Thoracic aorta (tissue), 2 donors: Measurements from ENCODE around the gene PTP4A2. TPM values are rescaled to one million over a fixed set of nuclear protein-coding genes. Genes with fewer than 3 reads are reported as not detected.
"Not testable (repeated sequence)": the region's sequence is repeated elsewhere in the genome, so short reads cannot be mapped to it uniquely, and the experiment has no call there.

ENCODE experiments used
- ATAC-seq: fragments of 150-250 bp; one replicate; pipeline ENCODE4 v1.8.0; 2017; ENCODE audit warnings: low read depth; ENCODE audit not compliant: insufficient number of reproducible peaks, low FRiP score
- DNase-seq: peaks from one replicate; pipeline ENCODE4 v3.0.0-alpha.2; 2020; ENCODE audit warnings: low spot score
- H3K27ac ChIP-seq, 2 donors: fragments of 200-600 bp; sonication (generic); 1 replicate in 1 of 2; 2 replicates in 1 of 2; pipeline ENCODE4 v1.5.1; 2016; ENCODE audit warnings: mild to moderate bottlenecking in 2 of 2, moderate library complexity in 2 of 2
- H3K27me3 ChIP-seq: fragments of 200-600 bp; sonication (generic); replicated peaks from 2 replicates; pipeline ENCODE4 v1.6.0; 2016; ENCODE audit warnings: mild to moderate bottlenecking; ENCODE audit not compliant: insufficient read depth
- H3K36me3 ChIP-seq: fragments of 200-600 bp; sonication (generic); one replicate; pipeline ENCODE4 v1.5.1; 2016
- H3K4me1 ChIP-seq, 2 donors: fragments of 200-600 bp; sonication (generic); 1 replicate in 1 of 2; 2 replicates in 1 of 2; pipeline versions ENCODE4 v1.5.1 to v1.6.0; 2016; ENCODE audit warnings: low read depth in 2 of 2, mild to moderate bottlenecking in 1 of 2; ENCODE audit not compliant: control insufficient read depth in 1 of 2
- H3K4me3 ChIP-seq: fragments of 200-600 bp; sonication (generic); 2 replicates; pipeline ENCODE4 v1.5.1; 2016; ENCODE audit warnings: mild to moderate bottlenecking
- H3K9me3 ChIP-seq: fragments of 200-600 bp; sonication (generic); 2 replicates; pipeline ENCODE4 v1.5.1; 2016
- CTCF ChIP-seq: fragments of 200-600 bp; sonication (generic); IDR thresholded peaks from one replicate; pipeline ENCODE4 v1.5.1; 2019; ENCODE audit warnings: antibody characterized with exemption
- total RNA-seq, 2 donors: library from RNA; depleted of rRNA; stranded (reverse); fragments of >200 nt; gene quantifications; one replicate each; pipeline versions ENCODE4 v1.1.0 to v1.2.3, GENCODE V29; 2016

Gene PTP4A2
- total RNA-seq, 2 donors from 2014 or later: 104 to 237 TPM

- no peaks in the 10 kb centered on the region for H3K9me3 ChIP-seq
- TF ChIP-seq CTCF: no peak
- DNase-seq: peak; percentile 60
Observed at GRCh38 chr1:31944205-31945089, 6.3 kb upstream of the PTP4A2 start.

GRCh38 chr1:31943546-31944184 lies 5.5 kb upstream of the PTP4A2 start:
- peaks cover 12 to 29% of the 10 kb centered on the region in 2 donors for H3K4me1 ChIP-seq

More at GRCh38 chr1:31944205-31945089, 6.3 kb upstream of the PTP4A2 start:
- Histone ChIP-seq H3K36me3 (no peaks in the 10 kb centered on the region), H3K4me3 (peak overlapping the region; percentile 81), H3K27me3 (no peaks in the 10 kb centered on the region), H3K4me1 (peaks cover 8 to 26% of the 10 kb centered on the region in 2 donors), H3K27ac (peak overlapping the region; percentile 96 to 99)
- ATAC-seq: peak; percentile 88

GRCh38 chr1:31942061-31942460 lies 3.9 kb upstream of the PTP4A2 start:
- H3K4me3 ChIP-seq, ATAC-seq, H3K27ac ChIP-seq, H3K36me3 ChIP-seq, H3K27me3 ChIP-seq, DNase-seq, H3K9me3 ChIP-seq: not testable (repeated sequence)
- peaks cover 13 to 32% of the 10 kb centered on the region in 2 donors for H3K4me1 ChIP-seq

More at GRCh38 chr1:31943546-31944184, 5.5 kb upstream of the PTP4A2 start:
- Histone ChIP-seq H3K27me3 (no peaks in the 10 kb centered on the region), H3K36me3 (no peaks in the 10 kb centered on the region), H3K9me3 (no peaks in the 10 kb centered on the region), H3K4me3 (peak overlapping the region; percentile 81), H3K27ac (peak overlapping the region; percentile 96 to 99)
- ATAC-seq: no peak
- DNase-seq: no peak
- no peak for TF ChIP-seq CTCF

GRCh38 chr1:31939484-31940329 lies 1.5 kb upstream of the PTP4A2 start:
- H3K27me3 ChIP-seq: no peaks in the 10 kb centered on the region
- no peak for TF ChIP-seq CTCF
- no peak for ATAC-seq
- H3K4me1 ChIP-seq: peaks cover 23 to 51% of the 10 kb centered on the region in 2 donors
- DNase-seq: no peak
- H3K36me3 ChIP-seq: no peaks in the 10 kb centered on the region
- H3K9me3 ChIP-seq: no peaks in the 10 kb centered on the region
- H3K4me3 ChIP-seq: no peak overlapping the region
- H3K27ac ChIP-seq: peak overlapping the region in 1 of 2 donors; percentile 16

GRCh38 chr1:31937300-31938183 lies 626 bp downstream of the PTP4A2 start:
- no peaks in the 10 kb centered on the region for H3K9me3 ChIP-seq
- peak; percentile 61 for ATAC-seq
- TF ChIP-seq CTCF: no peak
- H3K4me3 ChIP-seq: peak overlapping the region; percentile 94
- H3K36me3 ChIP-seq: no peaks in the 10 kb centered on the region
- peak overlapping the region; percentile 92 to 96 for H3K27ac ChIP-seq
- DNase-seq: peak; percentile 72
- no peaks in the 10 kb centered on the region for H3K27me3 ChIP-seq
- H3K4me1 ChIP-seq: peaks cover 39 to 53% of the 10 kb centered on the region in 2 donors
